Muscle layer of colon (tissue), 2 donors: ENCODE results near the gene USP31.

Source experiments
- H3K27ac ChIP-seq: one replicate; pipeline ENCODE4 v1.7.0; 2013; ENCODE audit warnings: low read depth, mild to moderate bottlenecking, low read length, moderate library complexity
- H3K27me3 ChIP-seq, 2 donors: one replicate each; pipeline ENCODE4 v1.7.0; 2013; ENCODE audit warnings: low read length in 2 of 2, mild to moderate bottlenecking in 2 of 2; ENCODE audit not compliant: insufficient read depth in 2 of 2, control insufficient read depth in 1 of 2
- H3K36me3 ChIP-seq: one replicate; pipeline ENCODE4 v1.7.0; 2013; ENCODE audit warnings: mild to moderate bottlenecking, low read length; ENCODE audit not compliant: insufficient read depth
- H3K4me1 ChIP-seq: one replicate; pipeline ENCODE4 v1.7.0; 2013; ENCODE audit warnings: mild to moderate bottlenecking, low read length; ENCODE audit not compliant: insufficient read depth
- H3K4me3 ChIP-seq, 2 donors: one replicate each; pipeline ENCODE4 v1.7.0; 2013; ENCODE audit warnings: low read length in 2 of 2, low read depth in 1 of 2, mild to moderate bottlenecking in 1 of 2, moderate library complexity in 1 of 2
- H3K9ac ChIP-seq: one replicate; pipeline ENCODE4 v1.7.0; 2013; ENCODE audit warnings: low read length
- H3K9me3 ChIP-seq: one replicate; pipeline ENCODE4 v1.7.0; 2013; ENCODE audit warnings: mild to moderate bottlenecking, low read length
- donor health status: abdominal sarcoma.
- donor health status: Adenocarcinoma of cecum.

Gene USP31

DNA sequence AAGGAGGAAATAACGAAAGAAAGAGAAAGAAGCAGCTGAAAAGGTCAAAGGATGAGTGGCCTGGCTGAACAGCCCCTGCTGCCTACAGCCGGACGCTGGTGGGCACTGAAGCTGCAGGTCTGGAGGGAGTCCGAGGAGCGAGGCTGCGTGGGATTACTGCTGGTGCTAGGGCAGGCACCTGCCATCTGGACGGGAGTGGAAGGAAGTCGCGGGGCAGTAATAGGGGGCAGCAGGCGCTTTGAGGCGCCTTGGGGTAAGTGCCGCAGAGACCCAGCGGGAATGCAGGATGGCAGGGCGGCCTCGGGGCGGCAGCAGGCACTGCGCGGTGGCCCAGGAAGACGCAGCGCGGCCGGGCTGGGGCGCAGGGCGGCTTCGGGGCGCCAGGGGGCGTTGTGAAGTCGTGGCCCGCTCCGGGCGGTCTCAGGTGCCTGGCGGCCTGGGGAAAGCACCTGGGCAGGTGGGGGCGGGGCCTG is 33.0 kb upstream of the USP31 start:
- no peak overlapping the region for H3K27ac ChIP-seq
- H3K36me3 ChIP-seq: no peaks in the 10 kb centered on the region
- H3K9me3 ChIP-seq: no peaks in the 10 kb centered on the region
- no peak overlapping the region for H3K9ac ChIP-seq
- H3K4me1 ChIP-seq: peaks cover 12% of the 10 kb centered on the region
- peaks cover 24 to 35% of the 10 kb centered on the region in 2 donors for H3K27me3 ChIP-seq
- peak overlapping the region in 1 of 2 donors; percentile 52 for H3K4me3 ChIP-seq

GRCh38 chr16:23181506-23181905 is 32.3 kb upstream of the USP31 start:
- peaks cover 12% of the 10 kb centered on the region for H3K4me1 ChIP-seq
- H3K9me3 ChIP-seq: no peaks in the 10 kb centered on the region
- no peak overlapping the region for H3K4me3 ChIP-seq
- peaks cover 24 to 35% of the 10 kb centered on the region in 2 donors for H3K27me3 ChIP-seq
- no peaks in the 10 kb centered on the region for H3K36me3 ChIP-seq
- H3K9ac ChIP-seq: no peak overlapping the region
- H3K27ac ChIP-seq: no peak overlapping the region

DNA sequence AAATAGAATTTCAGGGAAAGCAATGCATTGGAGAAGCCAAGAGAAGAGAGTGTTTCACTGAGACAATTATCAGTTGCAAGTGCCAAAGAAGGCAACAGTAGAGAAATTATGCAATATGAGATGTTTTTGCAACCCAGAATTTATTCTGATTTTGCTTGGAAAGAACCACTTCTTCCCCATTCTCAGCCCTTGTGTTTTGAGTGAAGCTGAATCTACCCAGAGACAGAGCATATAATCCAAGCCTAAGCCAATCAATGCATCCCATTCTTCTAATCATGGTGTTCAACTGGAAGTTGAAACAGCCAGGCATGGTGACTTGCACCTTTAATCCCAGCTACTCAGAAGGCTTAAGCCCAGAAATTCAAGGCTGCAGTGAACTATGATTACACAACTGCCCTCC is 26.4 kb upstream of the USP31 start:
- no peaks in the 10 kb centered on the region for H3K36me3 ChIP-seq
- H3K4me1 ChIP-seq: no peaks in the 10 kb centered on the region
- H3K27me3 ChIP-seq: no peaks in the 10 kb centered on the region
- no peaks in the 10 kb centered on the region for H3K9me3 ChIP-seq
- no peak overlapping the region for H3K4me3 ChIP-seq
- no peak overlapping the region for H3K27ac ChIP-seq
- H3K9ac ChIP-seq: no peak overlapping the region

GRCh38 chr16:23174622-23175021 is 25.4 kb upstream of the USP31 start:
- Histone ChIP-seq H3K27ac (no peak overlapping the region), H3K9ac (no peak overlapping the region), H3K4me1 (no peaks in the 10 kb centered on the region), H3K27me3 (no peaks in the 10 kb centered on the region), H3K36me3 (no peaks in the 10 kb centered on the region), H3K4me3 (no peak overlapping the region), H3K9me3 (no peaks in the 10 kb centered on the region)

GRCh38 chr16:23172994-23173393 is 23.7 kb upstream of the USP31 start:
- Histone ChIP-seq H3K27me3 (no peaks in the 10 kb centered on the region), H3K36me3 (no peaks in the 10 kb centered on the region), H3K9me3 (no peaks in the 10 kb centered on the region), H3K9ac (no peak overlapping the region), H3K27ac (no peak overlapping the region), H3K4me3 (no peak overlapping the region), H3K4me1 (no peaks in the 10 kb centered on the region)

GRCh38 chr16:23172583-23172982 is 23.3 kb upstream of the USP31 start:
- Histone ChIP-seq H3K9ac (no peak overlapping the region), H3K27me3 (no peaks in the 10 kb centered on the region), H3K4me1 (no peaks in the 10 kb centered on the region), H3K36me3 (no peaks in the 10 kb centered on the region), H3K4me3 (no peak overlapping the region), H3K27ac (no peak overlapping the region), H3K9me3 (no peaks in the 10 kb centered on the region)

DNA sequence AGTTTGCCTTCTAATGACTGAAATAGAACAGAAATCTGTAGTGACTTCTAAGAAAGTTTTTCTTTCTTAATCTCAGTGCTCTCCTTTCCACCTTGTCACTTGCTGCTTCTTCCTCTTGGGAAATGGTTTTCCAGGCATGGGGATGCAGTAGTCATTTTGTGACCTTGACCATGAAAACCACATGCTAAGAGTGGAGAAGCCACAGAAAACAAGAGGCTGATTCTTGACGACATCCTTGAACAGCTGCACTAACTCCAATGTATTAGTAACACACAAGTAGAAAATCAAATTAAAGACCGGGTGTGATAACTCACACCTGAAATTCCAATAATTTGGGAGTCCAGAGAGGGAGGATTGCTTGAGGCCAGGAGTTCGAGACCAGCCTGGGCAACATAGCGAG is 15.5 kb upstream of the USP31 start:
- H3K27me3 ChIP-seq: no peaks in the 10 kb centered on the region
- no peak overlapping the region for H3K4me3 ChIP-seq
- no peak overlapping the region for H3K9ac ChIP-seq
- H3K27ac ChIP-seq: no peak overlapping the region
- H3K9me3 ChIP-seq: peaks cover 6% of the 10 kb centered on the region
- H3K4me1 ChIP-seq: no peaks in the 10 kb centered on the region
- no peaks in the 10 kb centered on the region for H3K36me3 ChIP-seq

DNA sequence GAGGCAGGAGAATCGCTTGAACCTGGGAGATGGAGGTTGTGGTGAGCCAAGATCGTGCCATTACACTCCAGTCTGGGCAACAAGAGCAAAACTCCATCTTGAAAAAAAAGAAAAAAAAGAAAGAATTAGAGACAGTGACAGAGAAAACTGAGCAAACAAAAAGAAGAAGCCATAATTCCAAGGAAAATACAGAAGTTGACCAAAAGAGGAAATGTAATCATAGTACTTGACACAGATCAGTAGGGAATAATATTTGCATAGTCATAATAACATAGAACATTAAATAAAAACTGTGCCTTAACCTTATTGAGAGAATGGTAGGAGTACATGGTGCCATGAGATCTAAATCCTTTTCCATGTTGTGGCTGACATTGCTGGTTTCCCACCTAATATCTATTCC is 14.7 kb upstream of the USP31 start:
- no peak overlapping the region for H3K4me3 ChIP-seq
- H3K9ac ChIP-seq: no peak overlapping the region
- H3K27me3 ChIP-seq: no peaks in the 10 kb centered on the region
- no peak overlapping the region for H3K27ac ChIP-seq
- no peaks in the 10 kb centered on the region for H3K36me3 ChIP-seq
- H3K4me1 ChIP-seq: no peaks in the 10 kb centered on the region
- H3K9me3 ChIP-seq: peaks cover 6% of the 10 kb centered on the region

DNA sequence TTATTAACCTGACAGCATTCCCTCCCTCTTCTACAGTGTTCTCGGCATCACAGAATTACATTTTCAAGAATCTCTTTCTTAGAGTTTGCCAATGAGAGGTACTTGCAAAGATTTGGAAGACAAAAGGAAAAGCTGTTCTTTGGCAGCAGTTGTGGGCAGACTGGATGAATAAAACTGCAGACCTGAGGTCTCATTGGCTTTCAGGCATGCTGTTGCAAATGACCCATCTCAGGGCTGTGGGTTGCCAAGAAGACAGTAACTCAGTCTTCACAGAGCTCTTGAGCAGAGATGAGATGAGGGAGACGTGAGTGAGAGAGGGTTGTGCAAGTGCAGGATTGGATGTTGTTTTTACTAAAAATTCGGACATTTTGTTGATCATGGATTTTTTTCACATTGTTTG is 11.3 kb upstream of the USP31 start:
- no peaks in the 10 kb centered on the region for H3K4me1 ChIP-seq
- no peak overlapping the region for H3K27ac ChIP-seq
- H3K4me3 ChIP-seq: no peak overlapping the region
- H3K9ac ChIP-seq: no peak overlapping the region
- no peaks in the 10 kb centered on the region for H3K27me3 ChIP-seq
- no peaks in the 10 kb centered on the region for H3K36me3 ChIP-seq
- peaks cover 6% of the 10 kb centered on the region for H3K9me3 ChIP-seq

DNA sequence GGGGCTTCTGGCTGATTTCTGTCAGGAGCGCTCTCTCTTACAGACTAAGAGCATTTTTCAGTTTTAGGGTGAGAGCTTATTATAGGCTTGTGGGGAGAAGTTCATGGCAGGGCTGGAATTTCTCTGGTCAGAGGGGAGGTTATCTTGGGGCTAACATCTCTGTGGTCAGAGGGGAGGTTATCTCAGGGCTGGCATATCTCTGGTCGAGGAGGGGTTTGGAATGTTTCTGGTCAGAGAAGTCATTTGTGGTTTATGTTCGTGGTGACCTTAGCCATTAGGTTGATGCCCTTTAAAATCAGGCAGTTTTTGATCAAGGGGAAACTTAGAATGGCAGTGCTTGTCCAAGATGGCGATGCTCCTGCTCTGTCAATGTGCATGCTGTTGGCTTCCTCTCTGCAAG is 10.8 kb upstream of the USP31 start:
- Histone ChIP-seq H3K36me3 (no peaks in the 10 kb centered on the region), H3K27ac (no peak overlapping the region)

DNA sequence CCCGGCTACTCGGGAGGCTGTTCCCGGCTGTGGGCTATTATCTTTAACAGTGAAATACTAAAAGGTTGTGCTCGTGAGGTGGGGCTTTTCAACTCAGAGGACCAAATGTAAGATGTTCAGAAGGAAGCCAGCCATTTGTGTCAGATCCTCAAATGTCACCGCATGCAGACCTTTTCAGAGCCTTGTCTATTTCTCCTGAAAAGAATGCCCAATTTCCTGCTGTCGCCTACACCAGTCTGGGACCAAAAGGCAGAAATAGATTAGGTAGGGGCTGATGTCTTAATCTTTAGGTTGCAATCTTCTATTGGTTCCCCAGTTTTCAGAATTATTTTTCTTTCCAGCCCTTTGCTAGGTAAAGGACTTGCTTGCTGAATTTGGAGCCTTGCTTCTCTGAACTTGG is 8.9 kb upstream of the USP31 start:
- Histone ChIP-seq H3K4me1 (no peaks in the 10 kb centered on the region), H3K36me3 (no peaks in the 10 kb centered on the region), H3K9ac (no peak overlapping the region), H3K27ac (no peak overlapping the region), H3K27me3 (no peaks in the 10 kb centered on the region), H3K4me3 (no peak overlapping the region), H3K9me3 (no peaks in the 10 kb centered on the region)

More for the DNA sequence above, 10.8 kb upstream of the USP31 start:
- Histone ChIP-seq H3K27me3 (no peaks in the 10 kb centered on the region), H3K9me3 (peaks cover 4% of the 10 kb centered on the region), H3K9ac (no peak overlapping the region), H3K4me1 (no peaks in the 10 kb centered on the region), H3K4me3 (no peak overlapping the region)

DNA sequence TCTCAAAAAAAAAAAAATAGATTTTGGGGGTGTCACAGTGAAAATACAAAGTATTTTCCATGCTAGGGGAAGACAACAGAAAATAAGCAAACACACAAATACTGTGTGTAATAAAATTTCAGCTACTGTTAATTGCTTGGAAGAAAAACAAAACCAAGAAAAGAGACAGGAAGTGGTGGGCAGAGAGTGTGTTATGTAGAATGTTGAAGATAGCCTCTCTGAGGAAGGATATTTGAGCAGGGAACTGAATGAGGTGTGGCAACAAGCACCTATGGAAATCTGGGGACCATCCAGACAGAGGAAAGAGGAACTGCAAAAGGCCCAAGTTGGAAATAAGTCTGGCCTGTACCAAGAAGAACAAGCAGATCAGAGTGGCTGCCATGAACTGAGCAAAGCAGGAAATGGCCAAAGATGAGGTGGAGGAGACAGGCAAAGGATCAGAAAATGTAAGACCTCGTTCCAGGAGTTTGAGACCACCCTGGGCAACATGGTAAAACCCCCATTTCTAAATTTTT is 7.8 kb upstream of the USP31 start:
- H3K4me1 ChIP-seq: no peaks in the 10 kb centered on the region
- H3K9me3 ChIP-seq: no peaks in the 10 kb centered on the region
- no peaks in the 10 kb centered on the region for H3K36me3 ChIP-seq
- H3K9ac ChIP-seq: no peak overlapping the region
- no peak overlapping the region for H3K27ac ChIP-seq
- H3K27me3 ChIP-seq: no peaks in the 10 kb centered on the region
- H3K4me3 ChIP-seq: no peak overlapping the region
